ELF-1 (cell line): ENCODE data around the gene MLLT1.

Experiments used
- DNase-seq: peaks from one replicate; pipeline ENCODE4 v3.0.0-alpha.2; 2016; ENCODE audit warnings: low read depth, low spot score

The MLLT1 gene

DNA sequence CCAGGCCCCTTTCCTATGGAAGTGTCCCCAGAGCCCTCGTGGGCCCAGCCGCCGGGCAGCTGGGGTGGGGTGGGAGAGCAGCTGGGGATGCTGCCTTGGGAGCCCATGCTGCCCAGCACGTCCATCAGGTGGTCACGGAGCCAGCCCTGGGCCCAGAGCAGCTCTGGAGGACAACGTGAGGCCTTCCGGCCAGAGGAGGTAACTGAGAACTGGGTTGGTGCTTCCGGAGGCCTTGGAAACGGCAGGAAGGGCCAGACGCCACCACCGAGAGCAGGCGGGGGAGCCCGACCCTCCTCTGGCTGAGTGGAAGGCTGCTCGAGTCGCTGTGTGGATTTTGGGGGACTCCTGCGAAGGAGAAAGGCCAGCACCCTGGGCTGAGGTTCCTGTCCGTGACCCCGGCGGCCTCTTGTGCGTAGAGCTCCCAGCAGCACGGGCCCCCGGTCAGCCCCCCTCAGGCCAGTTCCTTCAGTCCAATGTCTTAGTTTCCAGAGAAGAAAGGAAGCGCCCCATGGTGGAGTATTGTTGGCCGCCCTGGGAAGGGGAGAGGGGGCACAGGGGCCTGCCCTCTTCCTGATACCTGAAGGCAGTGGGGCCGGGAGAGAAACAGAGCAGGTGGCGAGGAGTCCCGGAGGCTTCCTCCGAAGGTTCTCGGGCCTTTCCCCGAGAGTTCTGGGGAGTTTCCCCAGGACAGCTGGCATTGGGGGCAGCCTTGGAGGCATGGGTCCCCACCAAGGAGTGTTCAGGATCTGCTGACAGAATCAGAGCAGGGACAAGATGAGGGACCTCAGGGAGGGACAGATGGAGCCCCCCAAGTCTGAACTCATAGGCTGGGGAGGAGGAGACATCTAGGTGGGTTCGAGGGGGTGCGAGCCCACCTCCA is 68.8 kb downstream of the MLLT1 start:
- DNase-seq: no peak

GRCh38 chr19:6210091-6210490 is 69.7 kb downstream of the MLLT1 start:
- no peak for DNase-seq

- no peak for DNase-seq
Measured at GRCh38 chr19:6209680-6210079, 70.1 kb downstream of the MLLT1 start.

DNA sequence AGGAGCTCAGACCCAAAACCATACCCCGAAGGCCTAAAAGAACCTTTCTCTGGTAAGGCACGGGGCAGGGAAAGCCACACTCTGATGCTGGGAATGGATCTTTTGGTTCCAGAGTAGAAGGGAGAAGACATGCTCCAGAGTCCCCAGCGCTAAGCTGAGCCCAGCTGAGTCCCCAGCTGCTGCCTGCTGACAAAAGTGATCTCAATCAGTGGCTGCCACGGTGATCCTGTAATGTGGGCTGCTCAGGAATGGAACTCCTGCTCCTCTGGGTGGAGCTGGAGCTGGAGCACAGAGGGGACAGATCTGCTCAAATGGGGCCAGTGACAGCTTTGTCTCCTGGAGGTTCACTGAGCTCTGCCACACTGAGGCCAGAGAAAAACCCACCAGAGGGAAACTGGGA is 70.5 kb downstream of the MLLT1 start:
- DNase-seq: no peak

DNA sequence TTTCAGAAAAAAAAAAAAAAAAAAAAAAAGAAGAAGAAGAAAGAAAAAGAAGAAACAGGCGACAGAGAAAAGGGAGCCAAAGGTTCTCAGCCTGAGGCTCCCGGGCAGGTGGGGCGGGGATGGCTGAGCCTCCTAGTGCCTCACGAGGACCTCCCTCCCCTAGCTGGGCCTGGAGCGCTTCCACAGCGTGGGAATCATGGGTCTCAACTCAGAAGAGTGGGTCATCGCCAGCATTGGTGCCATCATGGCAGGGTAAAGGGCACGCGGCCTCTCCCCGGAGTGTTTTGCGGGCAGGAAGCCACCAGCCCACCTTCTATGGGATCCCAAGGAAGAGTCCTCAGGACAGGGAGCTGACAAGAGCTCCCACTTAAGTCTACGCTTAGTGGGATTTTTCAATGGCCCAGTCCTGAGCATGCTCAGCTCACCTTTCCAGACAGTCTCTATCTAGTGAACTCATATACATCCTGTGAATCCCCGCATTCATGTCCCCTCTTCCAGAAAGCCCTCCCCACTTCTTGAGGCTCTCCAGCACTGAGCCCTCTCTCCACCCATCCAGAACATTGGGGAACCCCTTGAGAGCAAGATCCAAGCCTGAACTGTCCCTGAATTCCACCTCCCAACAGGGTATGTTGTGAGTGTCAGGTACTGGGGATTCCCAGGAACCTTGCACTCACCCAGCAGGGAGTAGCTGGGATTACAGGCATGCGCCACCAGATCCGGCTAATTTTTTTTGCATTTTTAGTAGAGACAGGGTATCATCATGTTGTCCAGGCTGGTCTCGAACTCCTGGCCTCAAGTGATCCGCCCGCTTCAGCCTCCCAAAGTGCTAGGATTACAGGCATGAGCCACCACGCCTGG is 74.7 kb downstream of the MLLT1 start:
- no peak for DNase-seq

DNA sequence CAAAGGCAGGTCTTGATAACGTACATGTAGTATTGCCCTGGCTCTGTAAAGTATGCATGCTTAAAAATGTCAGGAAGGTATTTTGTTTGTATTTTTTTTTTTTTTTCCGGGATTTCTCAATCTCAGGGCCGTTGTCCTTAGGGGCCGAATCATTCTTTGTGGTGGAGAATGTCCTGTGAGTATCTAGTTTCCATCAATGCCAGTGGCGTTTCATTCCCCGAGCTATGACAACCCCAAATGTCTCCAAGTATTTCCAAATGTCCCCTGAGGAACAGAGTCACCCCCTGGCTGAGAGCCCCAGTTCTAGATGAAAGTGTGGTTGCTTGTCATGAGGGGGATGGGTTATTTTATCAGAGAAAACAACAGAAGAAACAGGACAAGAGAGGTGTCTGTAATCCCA is 75.6 kb downstream of the MLLT1 start:
- no peak for DNase-seq

- peak; percentile 98 for DNase-seq
Measured at GRCh38 chr19:6199240-6199994, 80.4 kb downstream of the MLLT1 start.

GRCh38 chr19:6198896-6199239 is 80.9 kb downstream of the MLLT1 start:
- DNase-seq: no peak

DNA sequence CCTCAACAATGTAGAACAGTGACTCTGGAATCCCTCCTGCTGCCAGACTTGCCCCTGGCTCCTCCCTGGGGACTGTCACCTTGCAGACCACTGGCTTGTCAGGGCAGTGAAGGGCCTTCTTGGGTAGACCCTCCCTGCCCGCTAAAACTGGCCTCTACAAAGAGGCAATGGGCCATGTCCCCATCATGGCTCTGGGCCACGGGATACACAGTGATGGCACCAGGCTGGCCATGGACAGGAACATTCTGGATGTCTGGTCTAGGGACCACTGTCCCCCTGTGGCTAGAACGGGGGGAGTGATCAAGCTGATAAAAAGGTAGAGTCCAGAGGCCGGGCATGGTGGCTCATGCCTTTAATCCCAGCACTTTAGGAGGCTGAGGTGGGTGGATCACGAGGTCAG is 83.4 kb downstream of the MLLT1 start:
- DNase-seq: no peak

- DNase-seq: no peak
Measured at GRCh38 chr19:6188811-6189210, 91.0 kb downstream of the MLLT1 start.

- no peak for DNase-seq
Measured at GRCh38 chr19:6187374-6187773, 92.4 kb downstream of the MLLT1 start.

DNA sequence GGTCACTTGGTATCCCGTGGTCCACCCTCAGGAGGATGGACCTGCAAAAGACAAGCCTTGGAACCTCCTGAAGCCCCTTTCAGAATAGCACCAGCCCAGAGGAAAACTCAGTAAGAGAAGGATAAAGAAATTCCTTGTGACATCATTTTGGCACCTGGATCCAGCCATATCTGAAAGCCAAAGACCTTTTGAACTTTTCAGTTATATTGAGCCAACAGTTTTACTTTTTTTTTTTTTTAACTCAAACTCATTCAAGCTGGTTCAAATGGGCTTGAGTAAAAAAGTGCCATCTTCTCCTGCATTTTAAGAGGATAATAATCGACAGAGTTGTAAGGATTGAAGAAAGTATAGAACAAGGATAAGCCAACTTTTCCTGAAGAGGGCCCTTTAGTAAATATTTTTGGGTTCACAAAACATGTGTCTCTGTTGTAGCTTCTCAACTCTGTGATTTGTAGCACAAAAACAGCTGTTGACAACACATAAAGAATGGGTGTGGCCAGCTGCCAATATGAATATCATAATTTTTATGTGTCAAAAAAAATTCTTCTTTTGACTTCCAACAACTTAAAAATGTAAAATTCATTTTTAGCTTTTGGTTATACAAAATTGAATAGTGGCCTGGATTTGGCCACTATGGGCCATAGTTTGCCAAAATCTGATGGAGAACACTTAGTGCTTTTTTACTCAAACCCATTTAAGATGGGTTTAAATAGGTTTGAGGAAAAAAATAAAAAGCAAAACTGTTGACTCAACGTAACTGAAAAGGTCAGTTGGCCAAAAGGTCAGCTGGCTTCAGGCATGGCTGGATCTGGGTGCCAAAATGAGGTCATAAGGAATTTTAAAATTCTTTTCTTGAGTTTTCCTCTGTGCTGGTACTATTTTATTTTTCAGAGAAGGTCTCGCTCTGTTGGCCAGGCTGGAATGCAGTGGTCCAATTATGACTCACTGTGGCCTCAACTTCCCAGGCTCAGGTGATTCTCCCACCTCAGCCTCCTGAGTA is 93.6 kb downstream of the MLLT1 start:
- no peak for DNase-seq

- DNase-seq: no peak
Measured at GRCh38 chr19:6185093-6185834, 94.5 kb downstream of the MLLT1 start.

GRCh38 chr19:6181119-6181518 is 98.7 kb downstream of the MLLT1 start:
- DNase-seq: no peak

DNA sequence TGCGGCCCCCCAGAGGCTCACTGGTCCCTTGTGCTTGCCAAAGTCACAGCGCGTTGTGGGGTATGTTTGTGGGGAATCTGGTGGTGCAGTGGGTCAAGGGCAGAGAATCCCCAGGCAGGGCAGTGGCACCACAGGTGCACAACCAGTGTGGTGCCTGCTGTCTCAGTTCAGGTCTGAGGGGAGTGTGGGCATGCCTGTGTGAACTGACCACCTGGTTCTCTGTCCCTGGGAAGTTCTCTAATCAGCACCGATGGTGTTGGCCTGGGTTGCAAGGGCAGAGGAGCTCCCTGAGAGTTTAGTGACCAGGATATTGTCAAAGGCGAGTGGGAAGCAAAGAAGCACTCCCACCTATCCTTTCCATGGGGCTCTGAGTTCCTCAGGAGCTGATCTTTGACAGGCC is 106.6 kb downstream of the MLLT1 start:
- DNase-seq: no peak

GRCh38 chr19:6172074-6172863 is 107.5 kb downstream of the MLLT1 start:
- DNase-seq: no peak

DNA sequence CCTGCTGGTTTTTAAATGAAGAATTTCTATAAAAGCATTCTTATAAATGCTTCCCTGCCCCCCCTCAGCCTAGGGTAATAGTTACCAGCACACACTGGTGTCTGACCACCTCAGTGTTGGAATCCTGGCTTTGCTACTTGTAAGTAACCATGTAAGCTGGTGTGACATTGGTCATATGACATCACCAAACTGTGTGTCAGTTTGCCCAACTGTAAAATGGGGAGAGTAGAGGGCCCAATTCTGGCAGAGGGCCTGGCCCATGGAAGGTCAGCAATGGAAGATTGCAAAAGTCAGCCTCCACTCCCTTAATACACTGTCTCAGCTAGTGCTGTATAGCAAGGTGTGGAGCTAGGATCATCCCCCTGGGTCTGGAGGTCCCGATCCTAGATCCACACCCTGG is 112.7 kb downstream of the MLLT1 start:
- DNase-seq: no peak

GRCh38 chr19:6164906-6165531 is 114.8 kb downstream of the MLLT1 start:
- DNase-seq: no peak

DNA sequence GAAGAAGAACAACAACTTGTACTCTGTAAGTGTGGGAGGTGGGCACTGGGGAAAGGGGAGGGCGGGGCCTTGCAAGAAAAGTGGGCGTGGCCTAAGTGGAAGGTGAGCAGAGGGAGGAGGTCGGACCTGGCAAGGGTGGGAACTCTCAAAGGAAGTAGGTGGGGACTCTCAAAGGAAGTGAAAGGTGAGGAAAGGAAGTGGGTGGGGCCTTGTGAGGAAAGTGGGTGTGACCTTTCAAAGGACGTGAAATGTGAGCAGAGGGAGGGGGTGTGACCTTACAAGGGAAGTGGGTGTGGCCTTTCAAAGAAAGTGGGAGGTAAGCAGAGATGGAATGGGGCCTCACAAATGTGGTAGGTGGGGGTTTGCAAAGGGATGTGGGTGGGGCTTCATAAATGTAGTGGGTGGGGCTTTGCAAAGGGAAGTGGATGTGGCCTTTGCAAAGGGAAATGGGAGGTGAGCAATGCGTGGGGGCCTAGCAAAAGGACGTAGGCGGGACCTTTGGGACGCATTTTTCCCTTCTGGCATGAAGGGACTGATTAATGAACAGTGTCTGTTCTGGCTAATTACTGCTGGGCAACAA is 118.4 kb downstream of the MLLT1 start:
- peak; percentile 98 for DNase-seq
